HG02885 (cell line): Measurements from ENCODE around the gene HEMK1.
A peak's percentile ranks its signal among the peaks of the same experiment; 100 is the strongest.

ENCODE experiments used
- ATAC-seq: cut with Tn5 transposase; IDR thresholded peaks from one replicate; pipeline ENCODE4 v1.9.1; 2021; ENCODE audit warnings: mild to moderate bottlenecking; ENCODE audit not compliant: unreplicated experiment, poor library complexity

The HEMK1 gene

GRCh38 chr3:50568947-50569749 is at the start of gene HEMK1:
HEMK1 (plus strand) TSS chr3:50569522; CDS start chr3:50571105, 1,583 bp downstream.
- peak; percentile 68 for ATAC-seq

GRCh38 chr3:50520849-50521248 is 48.5 kb upstream of the HEMK1 start:
- no peak for ATAC-seq

GRCh38 chr3:50521572-50521971 is 47.8 kb upstream of the HEMK1 start:
- ATAC-seq: no peak

GRCh38 chr3:50523279-50523811 is 46.0 kb upstream of the HEMK1 start:
- ATAC-seq: no peak

DNA sequence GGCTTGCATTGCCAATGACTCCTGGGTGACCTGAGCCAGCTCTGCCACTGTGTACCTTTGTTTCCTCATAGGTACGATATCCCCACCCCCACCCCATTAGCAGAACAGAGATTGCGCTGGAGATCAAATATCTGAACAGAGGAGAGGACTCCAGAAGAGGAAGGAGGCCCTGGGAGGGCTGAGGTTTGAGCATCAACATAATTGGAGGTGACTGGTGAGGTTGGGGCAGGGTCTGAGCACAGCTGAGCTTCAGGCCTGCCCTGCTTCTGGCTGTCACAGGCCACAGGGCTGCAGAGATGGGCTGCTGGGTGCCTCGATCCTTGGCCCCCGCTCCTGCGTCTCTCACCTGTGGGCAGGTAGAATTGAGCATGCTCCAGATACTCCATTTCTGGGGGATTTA is 44.6 kb upstream of the HEMK1 start:
- ATAC-seq: no peak

- no peak for ATAC-seq
These were observed 44.0 kb upstream of the HEMK1 start for GRCh38 chr3:50525191-50525910.

DNA sequence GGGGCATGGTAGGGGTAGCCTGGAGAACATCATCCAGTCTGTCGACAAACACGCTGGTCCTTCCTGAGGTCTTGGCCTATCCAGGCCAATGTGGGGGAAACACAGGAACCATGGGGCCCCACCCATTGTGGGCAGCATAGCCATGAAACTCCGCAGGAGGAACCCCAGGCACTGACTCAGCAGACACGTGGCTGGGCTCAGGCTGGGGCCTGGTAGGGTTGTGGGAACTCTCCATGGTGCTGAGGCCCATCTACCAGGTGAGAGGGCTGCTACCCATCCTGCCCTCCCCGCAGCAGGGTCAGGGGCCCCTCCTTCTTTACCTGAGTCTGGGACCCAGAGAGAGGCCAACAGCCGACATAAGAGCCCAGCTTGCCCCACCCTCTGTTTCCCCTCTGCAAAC is 43.3 kb upstream of the HEMK1 start:
- no peak for ATAC-seq

DNA sequence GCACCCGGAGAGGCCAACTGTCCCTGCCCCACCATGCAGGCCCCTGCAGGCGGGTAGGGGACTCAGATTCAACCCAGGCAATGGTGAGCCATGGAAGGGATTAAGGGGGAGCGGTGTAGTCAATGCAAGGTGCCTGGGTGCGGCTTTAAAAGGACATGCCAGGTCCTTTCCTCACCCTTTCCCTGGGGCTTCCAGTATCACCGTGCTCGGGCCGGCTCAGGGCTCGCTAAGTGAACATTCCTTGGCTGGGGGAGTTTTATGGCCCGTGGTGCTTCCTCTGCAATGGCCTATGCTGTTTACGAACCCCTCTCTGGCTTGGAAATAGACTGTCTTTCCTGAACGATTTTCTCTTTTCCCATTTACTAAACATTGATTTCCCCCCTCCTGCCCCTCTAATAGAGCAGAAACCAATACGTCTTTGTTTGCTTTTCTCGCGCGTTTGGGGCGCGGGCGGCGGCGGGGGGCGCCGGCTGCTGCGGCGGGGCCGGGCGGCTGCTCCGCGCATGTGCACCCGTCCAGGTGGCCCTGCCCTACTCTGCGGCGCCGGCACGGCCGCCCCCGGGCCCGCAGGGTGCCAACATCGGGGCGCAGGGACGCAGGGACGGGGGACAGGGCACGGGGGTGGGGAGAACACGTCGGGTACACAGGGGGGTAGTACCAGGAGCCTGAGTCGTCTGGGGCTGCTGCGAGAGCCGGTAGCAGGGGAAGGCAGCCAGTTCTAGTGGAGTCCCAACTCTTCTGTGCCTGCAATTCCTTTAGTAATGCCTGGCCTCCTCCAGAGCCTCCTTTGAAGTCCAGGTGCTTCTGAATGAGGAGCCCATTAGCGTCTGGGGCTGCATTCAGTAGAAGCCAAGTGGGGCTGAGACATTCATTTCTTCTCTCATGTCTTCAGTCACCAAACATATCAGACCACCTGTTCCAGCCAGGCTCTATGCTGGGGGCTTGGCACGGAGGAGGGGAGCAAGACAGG is 39.0 kb upstream of the HEMK1 start:
- ATAC-seq: no peak

DNA sequence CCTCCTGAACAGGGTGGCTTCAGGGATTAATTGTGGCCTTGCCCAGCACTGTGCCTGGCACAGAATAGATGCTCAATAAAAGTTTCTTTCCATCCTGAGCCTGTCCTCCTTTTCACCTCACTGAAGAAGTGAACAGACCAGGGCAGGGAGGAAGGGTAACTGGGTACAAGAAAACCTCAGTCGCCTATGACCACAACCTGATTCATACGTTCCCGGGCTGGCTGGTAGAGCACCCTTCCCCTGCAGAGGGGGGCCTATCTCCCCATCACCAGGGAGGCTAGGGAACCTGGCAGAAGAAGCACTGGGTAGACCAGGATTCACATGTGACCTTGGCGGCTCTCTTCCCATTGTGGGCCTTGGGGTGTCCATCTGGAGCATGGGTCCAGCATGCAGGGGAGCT is 38.1 kb upstream of the HEMK1 start:
- no peak for ATAC-seq

DNA sequence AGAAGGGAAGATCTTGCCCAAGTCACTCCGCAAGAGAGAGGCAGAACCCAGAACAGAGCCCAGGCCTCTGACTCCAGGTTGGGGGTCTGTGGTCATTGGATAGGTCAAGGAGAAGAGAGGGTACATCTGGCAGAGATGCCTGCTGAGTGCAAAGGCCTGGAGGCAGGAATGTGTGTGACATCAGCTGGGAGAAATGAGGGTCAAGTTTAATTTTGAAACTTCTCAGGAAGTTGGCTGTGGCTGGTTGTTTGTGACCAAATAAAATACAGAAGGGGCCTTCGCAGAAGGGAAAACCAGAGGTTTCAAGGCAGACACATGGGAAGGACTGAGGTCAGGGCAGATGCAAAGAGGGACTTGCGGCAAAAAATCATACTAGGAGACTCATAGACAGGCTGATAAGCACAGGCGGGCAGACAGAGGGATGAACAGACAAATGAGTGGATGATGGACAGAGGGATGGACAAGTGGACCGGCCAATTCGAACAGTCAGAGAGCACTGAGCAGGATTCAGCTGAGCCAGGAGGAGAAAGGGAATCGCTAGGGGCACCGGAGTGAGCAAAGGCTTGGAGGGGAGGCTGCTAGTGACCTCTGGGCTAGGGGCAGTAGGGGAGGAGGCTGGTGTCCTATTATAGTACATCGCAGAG is 37.1 kb upstream of the HEMK1 start:
- no peak for ATAC-seq

GRCh38 chr3:50533316-50533715 is 36.0 kb upstream of the HEMK1 start:
- ATAC-seq: no peak

DNA sequence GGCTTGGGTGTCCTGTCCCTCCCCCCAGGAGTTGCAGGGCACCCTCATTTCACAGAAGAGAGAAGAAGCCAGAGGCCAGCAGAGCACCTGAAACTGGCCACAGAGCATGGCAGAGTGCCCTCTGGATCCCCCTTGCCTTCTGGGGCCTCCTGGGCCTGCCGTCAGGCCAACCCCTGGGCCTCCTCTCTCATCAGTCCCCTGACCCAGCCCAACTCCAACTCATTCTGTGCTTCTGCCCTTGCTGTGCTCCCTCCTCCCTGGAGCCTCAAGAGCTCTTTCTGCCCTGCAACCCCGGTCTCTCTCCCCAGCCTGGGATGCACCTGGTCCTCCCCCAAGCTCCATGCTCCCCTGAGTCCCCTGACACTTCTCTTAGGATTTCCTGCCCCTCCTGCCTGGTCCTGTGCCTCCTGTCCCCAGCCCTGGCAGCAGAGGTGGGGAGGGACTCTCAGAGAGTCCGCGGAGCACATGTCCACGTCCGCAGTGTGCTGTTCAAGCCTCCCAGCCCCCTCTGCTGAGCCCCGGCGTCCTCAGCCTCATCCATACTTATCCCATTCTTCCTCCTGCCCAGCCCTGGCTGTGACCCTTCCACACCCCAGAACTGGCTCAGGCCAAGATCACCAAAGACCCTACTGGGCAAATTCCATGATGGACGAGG is 35.4 kb upstream of the HEMK1 start:
- ATAC-seq: no peak

DNA sequence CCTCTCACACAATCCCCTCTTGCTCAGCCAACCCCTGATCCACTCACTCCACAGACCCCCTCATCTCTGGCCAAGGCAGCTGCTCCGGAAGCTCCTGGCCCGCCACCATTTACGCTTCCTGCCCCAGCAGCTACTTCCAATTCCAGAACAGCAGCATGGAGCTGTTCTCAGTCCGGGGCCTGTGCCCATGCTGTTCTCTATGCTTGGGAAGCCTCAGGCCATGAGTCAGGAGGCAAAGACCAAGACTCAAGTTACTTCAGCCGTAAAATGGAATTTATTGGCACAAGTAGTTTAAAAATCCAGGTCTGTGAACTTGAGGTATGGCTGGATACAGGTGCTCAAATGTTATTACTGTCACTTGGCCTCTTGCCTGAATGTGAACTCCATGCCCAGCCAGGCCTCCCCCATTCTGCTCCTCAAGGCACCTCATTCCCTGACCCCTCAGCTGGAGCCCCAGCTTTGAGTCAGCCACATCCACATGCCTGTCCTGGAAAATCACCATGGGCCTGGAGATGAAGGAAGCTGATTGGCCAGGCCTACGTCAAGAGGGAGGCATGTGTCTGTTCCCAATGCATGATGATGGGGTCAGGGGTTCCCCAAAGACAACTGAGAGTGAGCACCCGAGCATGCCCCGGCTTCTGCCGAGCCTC is 34.5 kb upstream of the HEMK1 start:
- no peak for ATAC-seq

- no peak for ATAC-seq
These were observed 32.7 kb upstream of the HEMK1 start for GRCh38 chr3:50536471-50537180.

DNA sequence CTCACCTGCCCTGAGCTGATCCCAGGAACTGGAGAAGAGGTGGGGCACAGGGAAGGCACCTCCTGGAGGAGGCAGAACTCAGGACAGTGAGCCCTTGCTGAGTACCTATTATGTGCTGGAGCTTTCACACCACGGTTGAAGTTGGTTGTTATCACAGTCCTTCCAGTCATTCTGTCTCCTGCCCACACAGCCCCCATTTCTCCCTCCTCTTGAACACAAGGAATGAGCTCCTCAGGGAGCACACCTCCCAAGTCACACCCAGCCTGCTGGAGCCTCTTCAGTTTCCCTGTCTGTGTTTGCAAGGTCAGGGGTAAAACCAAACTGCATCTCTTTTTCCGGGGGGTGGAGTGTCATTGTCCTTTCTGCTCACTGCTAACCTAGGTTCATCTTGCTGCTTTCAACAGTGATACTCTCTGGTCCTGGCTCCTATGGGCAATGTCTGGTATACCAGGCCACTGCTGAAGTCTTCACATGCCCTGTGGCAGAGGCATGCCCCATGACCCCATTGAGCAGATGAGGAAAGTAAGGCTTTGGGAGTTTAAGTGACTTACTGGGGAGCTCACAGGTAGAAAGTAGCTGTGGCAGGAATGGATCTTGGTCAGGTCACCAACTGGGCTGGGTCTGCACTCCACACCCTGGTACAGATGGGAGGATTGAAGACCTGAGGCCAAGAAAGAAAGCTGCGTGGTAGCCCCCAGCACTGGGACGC is 31.7 kb upstream of the HEMK1 start:
- no peak for ATAC-seq

- no peak for ATAC-seq
These were observed 29.7 kb upstream of the HEMK1 start for GRCh38 chr3:50539356-50540286.
